HG03432 (cell line): ENCODE measurements around the gene MAGI2.

Experiments used
- ATAC-seq: cut with Tn5 transposase; IDR thresholded peaks from one replicate; pipeline ENCODE4 v1.9.1; 2021; ENCODE audit warnings: mild to moderate bottlenecking, moderate library complexity; ENCODE audit not compliant: unreplicated experiment

Gene MAGI2

GRCh38 chr7:78396210-78396609 lies 1057.3 kb downstream of the MAGI2 start:
- no peak for ATAC-seq

DNA sequence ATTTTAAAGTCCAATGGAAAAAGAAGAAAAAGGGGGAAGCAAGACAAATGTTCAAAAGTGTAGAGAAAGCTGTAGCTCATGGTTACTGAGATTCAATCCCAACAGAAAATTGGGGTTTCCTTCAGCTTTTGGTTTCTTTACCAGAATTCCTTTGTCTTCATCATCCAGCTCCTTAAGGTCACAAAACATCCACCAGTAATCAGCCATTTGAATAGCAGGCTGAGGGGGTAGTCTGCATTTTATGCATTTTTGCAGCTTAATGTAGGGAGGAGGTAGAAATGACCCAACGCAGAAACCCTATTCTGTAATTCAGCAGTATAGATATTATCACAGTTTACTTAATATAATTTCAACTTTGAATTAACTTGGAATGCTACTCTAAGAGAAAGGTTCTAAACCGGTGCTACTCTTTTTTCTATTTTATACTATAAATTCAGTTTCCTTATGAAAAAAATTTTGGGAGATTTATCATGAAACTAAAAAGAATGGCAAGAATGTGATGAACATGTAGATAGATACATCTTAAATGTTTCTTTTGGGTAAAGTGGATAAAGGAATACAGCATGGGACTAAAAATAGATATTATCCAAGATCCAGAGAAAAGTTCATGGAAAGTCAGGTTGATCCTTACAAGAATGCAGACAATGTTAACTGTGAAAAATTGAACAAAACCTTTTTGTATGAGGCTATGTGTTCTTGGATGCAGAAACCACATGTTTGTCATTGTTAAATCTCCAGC lies 1058.0 kb downstream of the MAGI2 start:
- ATAC-seq: no peak

GRCh38 chr7:78389022-78389421 lies 1064.4 kb downstream of the MAGI2 start:
- ATAC-seq: no peak

GRCh38 chr7:78386520-78386919 lies 1066.9 kb downstream of the MAGI2 start:
- no peak for ATAC-seq

DNA sequence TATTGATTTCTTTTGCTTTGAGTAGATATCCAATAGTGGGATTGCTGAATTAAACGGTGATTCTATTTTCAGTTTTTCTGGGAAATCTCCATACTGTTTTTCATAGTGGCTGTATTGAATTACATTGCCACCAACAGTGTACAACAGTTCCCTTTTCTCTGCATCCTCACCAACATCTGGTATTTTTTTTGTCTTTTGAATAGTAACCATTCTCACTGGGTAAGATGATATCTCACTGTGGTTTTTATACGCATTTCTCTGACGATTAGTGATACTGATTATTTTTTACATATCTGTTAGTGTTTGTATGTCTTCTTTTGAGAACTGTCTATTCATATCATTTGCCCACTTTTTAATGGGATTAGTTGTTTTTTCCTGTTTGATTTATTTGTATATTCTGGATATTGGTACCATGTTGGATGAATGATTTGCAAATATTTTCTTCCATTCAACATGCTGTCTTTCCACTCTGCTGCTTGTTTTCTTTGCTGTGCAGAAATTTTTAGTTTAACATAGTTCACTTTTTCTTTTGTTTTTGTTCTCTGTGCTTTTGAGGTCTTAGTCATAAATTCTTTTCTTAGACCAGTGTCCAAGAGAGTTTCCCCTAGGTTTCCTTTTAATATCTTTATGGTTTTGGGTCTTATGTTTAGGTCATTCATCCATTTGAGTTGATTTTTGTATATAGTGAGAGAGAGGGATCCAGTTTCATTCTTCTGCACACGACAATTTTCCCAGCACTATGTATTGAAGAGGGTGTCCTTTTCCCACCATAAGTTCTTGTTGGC lies 1070.2 kb downstream of the MAGI2 start:
- no peak for ATAC-seq

DNA sequence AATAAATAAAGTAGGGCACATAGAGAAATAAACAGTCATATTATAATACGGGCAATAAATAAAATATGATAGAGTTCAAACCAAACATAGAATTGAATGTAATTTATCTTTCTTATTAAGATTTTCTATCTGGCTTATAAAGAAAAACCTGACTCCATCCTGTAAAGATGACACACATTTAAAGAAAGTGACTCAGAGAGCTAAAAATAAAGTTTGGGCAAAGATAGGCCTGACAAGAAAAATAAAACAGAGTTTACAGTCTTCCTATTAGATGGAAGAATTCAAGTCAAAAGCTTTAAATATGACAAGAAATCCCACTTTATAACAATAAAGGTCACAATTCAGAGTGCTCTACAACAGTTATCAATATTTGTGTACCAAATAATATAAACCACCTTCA lies 1074.3 kb downstream of the MAGI2 start:
- ATAC-seq: no peak

GRCh38 chr7:78377532-78377931 lies 1075.9 kb downstream of the MAGI2 start:
- ATAC-seq: no peak

- no peak for ATAC-seq
Observed at GRCh38 chr7:78370936-78371335, 1082.5 kb downstream of the MAGI2 start.

GRCh38 chr7:78368771-78369170 lies 1084.7 kb downstream of the MAGI2 start:
- no peak for ATAC-seq

DNA sequence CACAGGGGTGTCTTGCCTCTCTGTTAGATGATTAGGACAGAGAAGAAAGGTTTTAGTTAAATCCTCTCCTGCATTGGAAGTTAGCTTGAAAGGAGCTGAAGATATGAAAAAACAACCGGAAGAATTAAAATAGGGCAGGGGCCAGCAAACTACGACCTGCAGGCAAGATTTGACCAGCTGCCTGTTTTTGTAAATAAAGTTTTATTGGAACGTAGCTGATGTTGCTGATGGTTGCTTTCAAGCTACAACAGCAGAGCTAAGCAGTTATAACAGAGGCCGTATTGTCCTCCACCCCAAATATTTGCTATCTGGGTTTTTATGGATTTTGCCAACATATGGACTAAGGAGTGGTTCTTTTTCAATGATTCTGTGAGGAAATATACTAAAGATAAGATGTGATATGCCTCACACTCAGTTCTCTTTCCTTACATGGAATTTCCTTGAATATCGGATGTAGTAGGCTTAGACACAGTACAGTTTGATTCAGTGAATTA lies 1086.1 kb downstream of the MAGI2 start:
- ATAC-seq: no peak

GRCh38 chr7:78363866-78364265 lies 1089.6 kb downstream of the MAGI2 start:
- no peak for ATAC-seq

GRCh38 chr7:78359836-78360235 lies 1093.6 kb downstream of the MAGI2 start:
- ATAC-seq: no peak

DNA sequence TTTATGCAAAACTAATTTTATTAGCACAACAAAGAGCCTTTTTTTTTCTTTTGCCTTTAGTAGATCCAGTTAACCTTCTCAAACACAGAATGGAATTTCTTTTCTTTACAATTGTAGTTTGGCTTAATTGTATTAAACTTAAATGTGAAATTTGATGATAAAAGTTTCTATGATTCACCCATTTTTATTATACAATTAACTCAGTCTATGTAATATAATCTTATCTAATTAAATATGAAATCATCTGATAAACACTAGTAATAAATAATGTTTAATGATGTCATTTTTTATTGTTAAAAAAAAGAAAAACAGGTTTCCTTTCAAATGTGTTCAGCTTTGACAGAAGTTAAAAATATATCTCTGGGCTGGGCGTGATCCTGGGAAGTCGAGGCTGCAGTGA lies 1095.8 kb downstream of the MAGI2 start:
- no peak for ATAC-seq

GRCh38 chr7:78355834-78356233 lies 1097.6 kb downstream of the MAGI2 start:
- ATAC-seq: no peak

DNA sequence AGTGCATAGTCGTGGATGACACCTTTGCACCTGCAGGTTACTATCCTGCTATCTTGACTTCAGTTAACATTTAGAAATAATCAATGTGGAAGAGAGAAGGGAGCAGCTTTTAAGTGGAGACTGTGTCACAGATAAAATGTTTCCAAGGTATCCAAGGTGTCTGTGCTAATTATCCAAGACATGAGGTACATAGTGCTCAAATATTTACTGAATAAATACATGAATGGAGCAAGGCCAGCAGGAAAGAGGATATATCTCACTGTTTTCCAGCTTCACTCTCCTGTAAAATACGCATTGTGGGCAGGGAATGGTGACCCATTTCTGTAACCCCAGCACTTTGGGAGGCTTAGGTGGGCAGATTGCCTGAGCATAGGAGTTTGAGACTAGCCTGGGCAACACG lies 1102.5 kb downstream of the MAGI2 start:
- no peak for ATAC-seq

- ATAC-seq: no peak
Observed at GRCh38 chr7:78350391-78350790, 1103.1 kb downstream of the MAGI2 start.

GRCh38 chr7:78346827-78347226 lies 1106.6 kb downstream of the MAGI2 start:
- no peak for ATAC-seq

GRCh38 chr7:78345979-78346378 lies 1107.5 kb downstream of the MAGI2 start:
- ATAC-seq: no peak

DNA sequence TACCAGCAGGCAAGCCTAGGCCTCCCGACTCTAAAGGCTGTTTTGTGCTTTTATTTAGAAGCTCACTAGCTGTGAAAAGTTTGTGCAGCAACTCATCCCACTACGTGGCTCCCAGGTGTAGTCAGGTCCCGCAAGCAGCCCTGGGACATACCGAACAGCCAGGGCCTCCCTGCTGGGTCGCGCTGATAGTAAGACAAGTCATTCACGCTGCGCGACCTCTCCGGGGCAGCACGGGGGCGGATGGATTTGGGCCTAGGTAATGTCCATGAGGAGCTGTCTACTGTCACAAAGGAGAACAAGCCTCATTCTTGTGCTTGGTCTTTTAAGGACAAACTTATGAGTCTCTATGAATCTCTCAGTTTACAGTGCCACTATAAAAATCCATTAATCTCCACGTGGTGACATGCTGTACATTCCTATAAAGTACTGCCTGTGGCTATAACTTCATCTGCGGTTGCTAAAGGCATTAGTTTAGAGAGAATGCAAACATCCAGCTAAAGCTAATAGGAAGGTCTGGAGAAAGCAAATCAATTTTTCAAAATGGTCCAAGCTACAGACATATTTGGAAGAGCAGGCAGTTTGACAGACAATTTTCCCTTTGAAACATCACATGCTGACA lies 1108.1 kb downstream of the MAGI2 start:
- no peak for ATAC-seq

DNA sequence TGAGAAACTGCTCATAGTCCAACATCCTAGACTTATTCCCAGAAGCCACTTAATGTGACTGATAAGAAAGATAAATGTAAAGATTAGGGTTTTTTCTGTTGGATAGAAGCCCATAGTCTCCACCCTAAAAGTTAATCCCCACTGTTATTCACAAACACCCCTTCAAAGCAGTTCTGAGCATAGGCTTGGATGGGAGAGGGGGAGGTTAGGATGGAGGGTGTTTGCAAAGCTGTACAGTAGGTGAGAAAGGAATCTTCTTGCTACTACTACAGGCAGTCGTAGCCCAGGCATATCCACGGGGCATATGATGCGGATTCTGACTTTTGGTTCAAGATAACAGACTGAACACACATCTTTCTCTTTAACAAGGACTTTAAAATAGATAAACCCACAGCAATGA lies 1119.0 kb downstream of the MAGI2 start:
- ATAC-seq: no peak

- ATAC-seq: no peak
Observed at GRCh38 chr7:78333530-78334425, 1119.7 kb downstream of the MAGI2 start.
